AG04450 (cell line): Measurements from ENCODE around the gene ZC3HAV1L. TPM values are rescaled to one million over a fixed set of nuclear protein-coding genes. Genes with fewer than 3 reads are reported as not detected.
"Not testable (repeated sequence)": the region's sequence is repeated elsewhere in the genome, so short reads cannot be mapped to it uniquely, and the experiment has no call there.

ENCODE experiments used
- CTCF ChIA-PET: fragments of 300-600, 350-600 bp; formaldehyde crosslinking; extraction: SDS; loops from one replicate; lab custom pipeline; 2022; ENCODE audit warnings: antibody characterized with exemption, inconsistent platforms; lab: Charles Lee
- POLR2A ChIA-PET: fragments of 350-600 bp; formaldehyde crosslinking; extraction: SDS; loops from one replicate; lab custom pipeline; 2021; ENCODE audit warnings: antibody characterized with exemption, inconsistent platforms; lab: Yijun Ruan, JAX
- DNase-seq: peaks from one replicate; pipeline ENCODE4 v3.0.0-alpha.2; 2011; ENCODE audit warnings: low read depth, low spot score
- H3K27ac ChIP-seq: one replicate; pipeline ENCODE4 v1.5.1; 2012; ENCODE audit warnings: low read depth, low read length, control low read depth
- H3K27me3 ChIP-seq: one replicate; pipeline ENCODE4 v1.6.0; 2012; ENCODE audit warnings: low read length; ENCODE audit not compliant: control insufficient read depth, insufficient read depth
- H3K4me3 ChIP-seq: 2 replicates; pipeline ENCODE4 v1.5.1; 2011; ENCODE audit warnings: mild to moderate bottlenecking, low read depth, low read length, control low read depth
- H3K9me3 ChIP-seq: 2 replicates; pipeline ENCODE4 v1.5.1; 2012; ENCODE audit warnings: low read length; ENCODE audit not compliant: control insufficient read depth, insufficient read depth
- CTCF ChIP-seq: IDR thresholded peaks from 2 replicates; pipeline ENCODE4 v1.5.1; 2011; ENCODE audit warnings: low read depth, low read length, control low read depth, inconsistent platforms
- polyA plus RNA-seq: library from polyadenylated mRNA; depleted of rRNA; stranded (reverse); fragments of >200 nt; gene quantifications from 2 replicates; pipeline ENCODE4 v1.2.3, GENCODE V29; 2011

Gene ZC3HAV1L
- polyA plus RNA-seq, 1 experiment, result 9.9 TPM

DNA sequence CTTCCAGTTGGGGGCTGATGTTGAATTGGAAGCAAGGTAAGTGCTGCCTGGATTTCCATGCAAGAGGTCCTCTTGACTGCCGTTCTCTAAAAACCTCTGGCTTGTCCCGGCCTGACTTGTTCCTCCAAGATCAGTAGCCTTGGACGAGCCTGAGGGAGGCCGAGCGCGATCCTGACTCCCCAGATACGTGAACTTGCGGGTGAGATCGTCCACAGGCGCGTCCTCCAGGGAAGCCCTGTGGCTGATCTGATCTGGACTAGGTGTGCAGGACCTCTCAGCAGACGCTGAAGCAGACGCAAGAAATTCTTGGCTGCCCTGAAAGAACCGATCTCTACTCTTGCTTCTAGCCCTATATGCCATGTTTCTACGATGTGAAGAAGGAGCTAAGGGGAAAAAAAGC is 44.0 kb upstream of the ZC3HAV1L start:
- ChIA-PET CTCF (interaction anchor here (0.9 kb wide), 1 partner anchor 193 kb away, joined by 3 read pairs; no protein-coding TSS in a partner anchor), POLR2A (no interaction called here)
- no peaks in the 10 kb centered on the region for H3K27me3 ChIP-seq

DNA sequence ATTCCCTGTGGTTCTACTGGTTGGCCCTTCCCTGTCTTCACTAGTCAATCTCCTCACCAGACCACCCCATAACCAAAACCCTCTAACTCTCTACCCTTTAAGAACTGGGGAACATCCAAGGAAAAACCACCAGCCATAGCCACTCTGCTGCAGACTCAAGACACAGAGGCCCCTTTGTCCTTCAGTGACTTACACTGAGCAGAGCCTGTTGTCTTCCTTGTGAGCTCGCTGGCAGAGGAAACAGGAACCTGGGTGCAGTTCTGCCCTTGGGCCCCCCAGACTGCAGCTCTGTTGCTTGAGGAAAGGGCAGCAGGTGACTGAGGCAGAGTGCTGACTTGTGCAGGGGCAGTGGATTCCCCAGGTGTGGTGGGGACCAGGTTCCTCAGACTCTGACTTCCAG is 43.1 kb upstream of the ZC3HAV1L start:
- Histone ChIP-seq H3K4me3 (no peak overlapping the region), H3K9me3 (no peaks in the 10 kb centered on the region), H3K27me3 (no peaks in the 10 kb centered on the region), H3K27ac (no peak overlapping the region)
- CTCF ChIA-PET, result interaction anchor here (1.8 to 2.5 kb wide), 2 partner anchors 62 to 192 kb away, joined by 6 to 7 read pairs; no protein-coding TSS in a partner anchor
- POLR2A ChIA-PET, result no interaction called here
- no peak for DNase-seq
- TF ChIP-seq CTCF, result no peak

More for the DNA sequence above, 44.0 kb upstream of the ZC3HAV1L start:
- no peak overlapping the region for H3K4me3 ChIP-seq
- TF ChIP-seq CTCF, result no peak
- no peak overlapping the region for H3K27ac ChIP-seq
- no peaks in the 10 kb centered on the region for H3K9me3 ChIP-seq
- DNase-seq, result no peak

GRCh38 chr7:139078399-139078798 is 42.6 kb upstream of the ZC3HAV1L start:
- TF ChIP-seq CTCF, result no peak
- Histone ChIP-seq H3K27me3 (no peaks in the 10 kb centered on the region), H3K27ac (no peak overlapping the region), H3K4me3 (no peak overlapping the region), H3K9me3 (no peaks in the 10 kb centered on the region)
- DNase-seq, result no peak
- ChIA-PET POLR2A (no interaction called here), CTCF (interaction anchor here (1.8 to 2.5 kb wide), 2 partner anchors 61 to 192 kb away, joined by 6 to 7 read pairs; no protein-coding TSS in a partner anchor)

- H3K4me3 ChIP-seq, H3K27me3 ChIP-seq, DNase-seq, H3K9me3 ChIP-seq, H3K27ac ChIP-seq: not testable (repeated sequence)
- POLR2A ChIA-PET, result interaction anchor here (0.6 kb wide), 1 partner anchor 340 kb away, joined by 5 read pairs; no protein-coding TSS in a partner anchor
- CTCF ChIA-PET, result interaction anchor here (1.5 to 2.5 kb wide), 3 partner anchors 17 to 191 kb away, joined by 3 to 7 read pairs (median 6); no protein-coding TSS in a partner anchor
These were observed 41.9 kb upstream of the ZC3HAV1L start for GRCh38 chr7:139077706-139078105.

GRCh38 chr7:139075871-139076686 is 40.2 kb upstream of the ZC3HAV1L start:
- H3K9me3 ChIP-seq, result no peaks in the 10 kb centered on the region
- H3K27me3 ChIP-seq, result no peaks in the 10 kb centered on the region
- H3K4me3 ChIP-seq, result no peak overlapping the region
- ChIA-PET POLR2A (no interaction called here), CTCF (interaction anchor here (0.6 to 4.5 kb wide), 31 partner anchors 8 to 303 kb away, joined by 3 to 103 read pairs (median 9); partner anchors contain the start of gene ZC3HAV1L)
- TF ChIP-seq CTCF, result no peak
- no peak overlapping the region for H3K27ac ChIP-seq
- DNase-seq, result no peak
